Neuronal stem cell (in vitro differentiated cells): ENCODE data around the gene YTHDC2.

Experiments used
- DNase-seq: peaks from one replicate; pipeline ENCODE4 v3.0.0-alpha.2; 2013; ENCODE audit warnings: low spot score
- H2AFZ ChIP-seq: one replicate; pipeline ENCODE4 v1.6.1; 2013; ENCODE audit warnings: mild to moderate bottlenecking, low read length, inconsistent platforms
- H2AK5ac ChIP-seq: 2 replicates; pipeline ENCODE4 v1.6.1; 2013; ENCODE audit warnings: low read depth, mild to moderate bottlenecking, inconsistent platforms, low read length, moderate library complexity, mixed read lengths
- H2BK120ac ChIP-seq: 2 replicates; pipeline ENCODE4 v1.6.1; 2013; ENCODE audit warnings: low read depth, mild to moderate bottlenecking, inconsistent platforms, low read length, moderate library complexity, mixed read lengths
- H2BK12ac ChIP-seq: one replicate; pipeline ENCODE4 v1.6.1; 2013; ENCODE audit warnings: low read length, inconsistent platforms
- H2BK15ac ChIP-seq: 2 replicates; pipeline ENCODE4 v1.6.1; 2013; ENCODE audit warnings: mild to moderate bottlenecking, low read length, inconsistent platforms, mixed read lengths
- H2BK5ac ChIP-seq: one replicate; pipeline ENCODE4 v1.6.1; 2013; ENCODE audit warnings: inconsistent platforms, mild to moderate bottlenecking, low read length, moderate library complexity
- H3K14ac ChIP-seq: one replicate; pipeline ENCODE4 v1.6.1; 2013; ENCODE audit warnings: low read length, inconsistent platforms
- H3K18ac ChIP-seq: 2 replicates; pipeline ENCODE4 v1.6.1; 2013; ENCODE audit warnings: low read length, inconsistent platforms
- H3K23ac ChIP-seq: 2 replicates; pipeline ENCODE4 v1.6.1; 2013; ENCODE audit warnings: low read depth, mild to moderate bottlenecking, mixed read lengths, low read length, inconsistent platforms; ENCODE audit not compliant: poor library complexity
- H3K27ac ChIP-seq: replicated peaks from 3 replicates; pipeline ENCODE4 v1.5.1; 2013; ENCODE audit warnings: low read length, inconsistent platforms
- H3K27me3 ChIP-seq, 3 experiments: 2 replicates each; pipeline ENCODE4 v1.6.1; 2013; ENCODE audit warnings: low read length in 3 of 3, mild to moderate bottlenecking in 2 of 3, inconsistent platforms in 1 of 3, low read depth in 1 of 3, mixed read lengths in 1 of 3, moderate library complexity in 1 of 3; ENCODE audit not compliant: control insufficient read depth in 3 of 3, insufficient read depth in 3 of 3
- H3K36me3 ChIP-seq, 2 donors: replicated peaks in 1 of 2; 2 replicates each; pipeline ENCODE4 v1.6.1; 2013; ENCODE audit warnings: low read length in 2 of 2; ENCODE audit not compliant: control insufficient read depth in 2 of 2, insufficient read depth in 2 of 2
- H3K4ac ChIP-seq: 2 replicates; pipeline ENCODE4 v1.6.1; 2013; ENCODE audit warnings: inconsistent platforms, mild to moderate bottlenecking, low read length, moderate library complexity
- H3K4me1 ChIP-seq, 2 donors: 1 replicate in 1 of 2; 2 replicates in 1 of 2; pipeline ENCODE4 v1.6.1; 2013; ENCODE audit warnings: low read length in 2 of 2, low read depth in 1 of 2; ENCODE audit not compliant: control insufficient read depth in 2 of 2, insufficient read depth in 1 of 2
- H3K4me2 ChIP-seq: one replicate; pipeline ENCODE4 v1.6.1; 2013; ENCODE audit warnings: mild to moderate bottlenecking, low read length, inconsistent platforms; ENCODE audit not compliant: insufficient read depth, poor library complexity, severe bottlenecking
- H3K4me3 ChIP-seq, 2 donors: 2 replicates each; pipeline ENCODE4 v1.5.1; 2013; ENCODE audit warnings: low read length in 2 of 2, mild to moderate bottlenecking in 2 of 2, inconsistent platforms in 1 of 2, moderate library complexity in 1 of 2
- H3K79me1 ChIP-seq: one replicate; pipeline ENCODE4 v1.6.1; 2013; ENCODE audit warnings: low read depth, mild to moderate bottlenecking, inconsistent platforms, low read length, moderate library complexity
- H3K9ac ChIP-seq: one replicate; pipeline ENCODE4 v1.6.1; 2013; ENCODE audit warnings: mild to moderate bottlenecking, low read depth, low read length, inconsistent platforms; ENCODE audit not compliant: poor library complexity
- H3K9me3 ChIP-seq, 2 donors: replicated peaks in 1 of 2; 2 replicates each; pipeline versions ENCODE3 to v1.6.1; 2013; ENCODE audit warnings: low read length in 2 of 2, mild to moderate bottlenecking in 2 of 2, inconsistent platforms in 1 of 2, low read depth in 1 of 2, mixed read lengths in 1 of 2, moderate library complexity in 1 of 2; ENCODE audit not compliant: control insufficient read depth in 2 of 2, insufficient read depth in 1 of 2
- H4K8ac ChIP-seq: one replicate; pipeline ENCODE4 v1.6.1; 2013; ENCODE audit warnings: low read depth, mild to moderate bottlenecking, inconsistent platforms, low read length, moderate library complexity
- H4K91ac ChIP-seq: one replicate; pipeline ENCODE4 v1.6.1; 2013; ENCODE audit warnings: low read length, low read depth, mild to moderate bottlenecking, inconsistent platforms; ENCODE audit not compliant: poor library complexity
- WGBS, 2 donors: extraction: QIAGEN DNeasy Blood & Tissue Kit; methylation state at CpG; one replicate each; pipeline ENCODE4 v1.1.7; 2013; ENCODE audit warnings: missing lambda C conversion rate in 2 of 2, mixed read lengths in 1 of 2; ENCODE audit not compliant: insufficient read length in 2 of 2, insufficient replicate concordance in 1 of 2; ENCODE audit errors: extremely low coverage in 2 of 2; 5-methylcytosine and 5-hydroxymethylcytosine counted together

Gene YTHDC2

DNA sequence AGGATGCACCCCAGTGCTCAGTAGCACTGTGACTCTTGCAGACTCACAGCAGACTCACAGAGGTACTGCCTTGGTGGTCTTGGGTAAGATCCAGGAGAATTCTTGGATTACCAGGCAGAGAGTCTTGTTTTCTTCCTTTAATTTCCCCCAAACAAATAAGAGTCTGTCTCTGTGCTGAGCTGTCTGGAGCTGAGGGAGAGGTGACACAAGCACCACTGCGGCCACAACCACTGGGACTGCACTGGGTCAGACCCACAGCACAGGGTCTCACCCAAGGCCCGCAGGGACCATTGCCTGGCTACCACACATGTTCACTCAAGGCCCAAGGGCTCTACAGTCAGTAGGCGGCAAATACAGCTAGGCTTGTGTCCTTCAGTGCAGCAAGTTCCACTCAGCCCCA is 11.4 kb upstream of the YTHDC2 start:
- Histone ChIP-seq H3K27ac (no peak overlapping the region), H3K23ac (no peak overlapping the region), H2BK120ac (no peak overlapping the region), H4K91ac (no peak overlapping the region), H3K27me3 (peaks cover 0 to 5% (median 0%) of the 10 kb centered on the region in 3 experiments), H3K14ac (no peak overlapping the region), H3K4me1 (no peaks in the 10 kb centered on the region), H2BK12ac (no peak overlapping the region), H3K9me3 (no peaks in the 10 kb centered on the region), H3K18ac (no peak overlapping the region), H2BK5ac (no peak overlapping the region), H4K8ac (no peak overlapping the region), H2AK5ac (no peak overlapping the region), H3K9ac (no peak overlapping the region), H3K4me2 (no peak overlapping the region), H3K36me3 (no peaks in the 10 kb centered on the region), H3K4ac (no peak overlapping the region), H3K4me3 (no peak overlapping the region), H2AFZ (no peak overlapping the region), H2BK15ac (no peak overlapping the region), H3K79me1 (no peaks in the 10 kb centered on the region)
- DNase-seq = no peak
- WGBS, 2 donors = no CpG with 5 or more reads among the region's 3 CpGs

DNA sequence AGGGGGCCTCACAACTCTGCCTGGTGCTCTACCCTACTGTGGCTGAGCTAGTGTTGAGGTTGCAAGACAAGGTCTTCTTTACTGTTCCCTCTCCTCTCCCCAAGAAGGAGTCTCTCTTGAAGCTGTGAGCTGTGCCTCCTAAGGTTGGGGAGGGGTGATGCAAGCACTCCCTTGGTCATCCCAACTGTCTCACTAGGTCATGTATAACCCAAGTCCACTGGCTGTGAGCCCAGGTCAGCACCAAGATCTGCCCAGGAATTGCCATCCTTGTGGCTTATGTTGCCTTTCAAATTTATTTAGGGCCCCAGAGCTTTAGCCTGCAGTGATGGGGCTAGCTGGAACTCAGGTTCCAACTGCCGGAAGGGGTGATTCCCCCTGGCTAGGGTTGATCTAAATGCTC is 10.3 kb upstream of the YTHDC2 start:
- H3K4ac ChIP-seq = no peak overlapping the region
- no peak overlapping the region for H3K18ac ChIP-seq
- H3K4me1 ChIP-seq = no peaks in the 10 kb centered on the region
- H3K23ac ChIP-seq = no peak overlapping the region
- H4K8ac ChIP-seq = no peak overlapping the region
- no peaks in the 10 kb centered on the region for H3K27me3 ChIP-seq
- H3K14ac ChIP-seq = no peak overlapping the region
- no peak overlapping the region for H2AK5ac ChIP-seq
- H3K79me1 ChIP-seq = no peaks in the 10 kb centered on the region
- no peaks in the 10 kb centered on the region for H3K36me3 ChIP-seq
- peak overlapping the region in 1 of 2 donors; percentile 12 for H3K4me3 ChIP-seq
- H2BK15ac ChIP-seq = no peak overlapping the region
- H2BK12ac ChIP-seq = no peak overlapping the region
- H3K27ac ChIP-seq = no peak overlapping the region
- no peak overlapping the region for H3K4me2 ChIP-seq
- no CpG with 5 or more reads among the region's 1 CpG for WGBS, 2 donors
- no peaks in the 10 kb centered on the region for H3K9me3 ChIP-seq
- no peak overlapping the region for H2AFZ ChIP-seq
- no peak for DNase-seq
- H2BK120ac ChIP-seq = no peak overlapping the region
- H4K91ac ChIP-seq = no peak overlapping the region
- H2BK5ac ChIP-seq = no peak overlapping the region
- H3K9ac ChIP-seq = no peak overlapping the region

DNA sequence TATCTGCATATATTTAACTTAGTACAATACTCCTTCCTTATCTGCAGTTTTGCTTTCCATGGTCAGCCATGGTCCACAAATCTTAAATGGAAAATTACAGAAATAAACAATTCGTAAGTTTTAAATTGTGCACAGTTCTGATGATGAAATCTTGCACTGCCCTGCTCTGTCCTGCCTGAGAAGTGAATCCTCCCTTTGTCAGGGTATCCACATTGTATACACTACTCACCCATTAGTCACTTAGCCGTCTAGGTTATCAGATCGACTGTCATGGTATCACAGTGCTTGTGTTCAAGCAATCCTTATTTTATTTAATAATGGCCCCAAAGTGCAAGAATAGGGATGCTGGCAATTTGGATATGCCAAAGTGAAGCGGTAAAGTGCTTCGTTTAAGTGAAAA is 8.3 kb upstream of the YTHDC2 start:
- Histone ChIP-seq H3K79me1 (no peaks in the 10 kb centered on the region), H3K36me3 (no peaks in the 10 kb centered on the region), H3K9ac (no peak overlapping the region), H3K4me2 (no peak overlapping the region), H2BK15ac (no peak overlapping the region), H2AFZ (no peak overlapping the region), H2BK120ac (no peak overlapping the region), H3K23ac (no peak overlapping the region), H2BK12ac (no peak overlapping the region), H3K18ac (no peak overlapping the region), H3K14ac (no peak overlapping the region), H3K4me1 (no peaks in the 10 kb centered on the region), H3K27ac (no peak overlapping the region), H2BK5ac (no peak overlapping the region), H3K4ac (no peak overlapping the region), H4K91ac (no peak overlapping the region), H3K27me3 (no peaks in the 10 kb centered on the region), H4K8ac (no peak overlapping the region), H3K9me3 (no peaks in the 10 kb centered on the region), H2AK5ac (no peak overlapping the region), H3K4me3 (no peak overlapping the region)
- WGBS, 2 donors = no CpG with 5 or more reads among the region's 5 CpGs
- DNase-seq = no peak

DNA sequence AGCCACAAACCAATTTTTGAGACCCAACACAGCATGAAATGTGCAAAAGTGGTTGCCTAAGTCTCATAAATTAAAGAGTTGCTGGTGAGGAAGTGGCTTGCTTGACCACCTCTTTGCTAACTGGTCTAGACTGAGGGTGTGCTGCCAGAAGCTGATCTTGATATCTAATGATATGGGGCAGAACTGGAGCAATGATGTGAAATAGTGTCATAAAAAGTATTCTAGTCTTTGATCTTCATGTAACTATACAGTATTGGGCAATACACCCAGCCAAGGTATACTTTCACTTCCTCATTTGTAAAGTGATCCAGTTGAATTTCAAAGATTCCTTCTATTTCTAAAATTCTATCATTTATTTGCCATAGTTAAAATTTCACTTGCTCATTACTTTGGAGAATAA is 5.9 kb upstream of the YTHDC2 start:
- Histone ChIP-seq H2BK120ac (no peak overlapping the region), H3K9ac (no peak overlapping the region), H3K9me3 (no peaks in the 10 kb centered on the region), H3K23ac (no peak overlapping the region), H3K14ac (no peak overlapping the region), H4K91ac (no peak overlapping the region), H3K4me2 (no peak overlapping the region), H3K4ac (no peak overlapping the region), H3K4me1 (no peaks in the 10 kb centered on the region), H2AFZ (no peak overlapping the region), H2BK5ac (no peak overlapping the region), H3K18ac (no peak overlapping the region), H3K27ac (no peak overlapping the region), H4K8ac (no peak overlapping the region), H3K27me3 (no peaks in the 10 kb centered on the region), H2BK12ac (no peak overlapping the region), H3K79me1 (no peaks in the 10 kb centered on the region), H2BK15ac (no peak overlapping the region), H2AK5ac (no peak overlapping the region), H3K36me3 (no peaks in the 10 kb centered on the region), H3K4me3 (no peak overlapping the region)
- no peak for DNase-seq
